ENCODE results near the gene CCDC141.

Gene CCDC141

DNA sequence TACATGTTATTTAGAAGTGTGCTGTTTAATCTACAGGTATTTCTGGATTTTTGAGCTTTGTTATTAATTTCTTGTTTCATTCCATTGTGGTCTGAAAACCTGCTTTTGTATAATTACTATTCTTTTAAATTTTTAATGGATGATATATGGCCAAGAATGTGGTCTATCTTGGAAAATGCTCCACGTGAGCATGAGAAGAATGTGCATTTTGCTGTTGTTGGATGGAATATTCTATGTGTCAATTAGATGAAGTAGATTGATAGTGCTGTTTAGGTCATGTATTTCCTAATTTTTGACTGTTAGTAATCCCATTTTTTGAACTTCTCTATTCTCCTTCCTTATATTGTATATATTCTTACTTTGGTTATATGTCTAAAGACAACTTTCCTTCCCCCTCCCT, 222.8 kb downstream of the CCDC141 start:
- H3K4me2 ChIP-seq (ENCODE audit: low read length), result no peak overlapping the region

DNA sequence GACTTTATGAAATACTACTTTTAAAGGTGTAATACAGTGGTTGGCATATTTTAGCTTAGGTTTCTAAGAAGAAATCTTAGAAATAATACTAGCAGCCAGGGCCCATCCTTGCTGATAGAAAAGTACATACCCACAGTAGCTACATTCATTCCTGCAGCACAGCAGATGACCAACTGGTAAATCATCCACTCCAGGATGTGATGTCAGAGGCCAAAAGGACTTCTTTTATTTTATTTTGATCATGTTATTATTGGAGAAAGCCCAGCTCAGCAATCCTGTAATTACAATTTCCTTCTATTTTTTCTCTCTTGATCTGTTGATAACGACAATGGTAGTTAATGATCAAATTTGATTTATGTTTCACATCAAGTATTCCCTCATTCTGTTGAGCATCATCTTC, 224.8 kb downstream of the CCDC141 start:
- H3K4me1 ChIP-seq (ENCODE audit: control insufficient read depth, low read length), result peaks cover 7% of the 10 kb centered on the region
- H3K4me2 ChIP-seq (ENCODE audit: low read length), result no peak overlapping the region
- no peaks in the 10 kb centered on the region for H3K79me2 ChIP-seq (ENCODE audit: control insufficient read depth, low read length)

More for the DNA sequence above, 222.8 kb downstream of the CCDC141 start:
- no peak for TF ChIP-seq EZH2phosphoT487 (IDR thresholded peaks at IDR 0.05; ENCODE audit: borderline replicate concordance, low read length)
- TF ChIP-seq, protein P1, sequence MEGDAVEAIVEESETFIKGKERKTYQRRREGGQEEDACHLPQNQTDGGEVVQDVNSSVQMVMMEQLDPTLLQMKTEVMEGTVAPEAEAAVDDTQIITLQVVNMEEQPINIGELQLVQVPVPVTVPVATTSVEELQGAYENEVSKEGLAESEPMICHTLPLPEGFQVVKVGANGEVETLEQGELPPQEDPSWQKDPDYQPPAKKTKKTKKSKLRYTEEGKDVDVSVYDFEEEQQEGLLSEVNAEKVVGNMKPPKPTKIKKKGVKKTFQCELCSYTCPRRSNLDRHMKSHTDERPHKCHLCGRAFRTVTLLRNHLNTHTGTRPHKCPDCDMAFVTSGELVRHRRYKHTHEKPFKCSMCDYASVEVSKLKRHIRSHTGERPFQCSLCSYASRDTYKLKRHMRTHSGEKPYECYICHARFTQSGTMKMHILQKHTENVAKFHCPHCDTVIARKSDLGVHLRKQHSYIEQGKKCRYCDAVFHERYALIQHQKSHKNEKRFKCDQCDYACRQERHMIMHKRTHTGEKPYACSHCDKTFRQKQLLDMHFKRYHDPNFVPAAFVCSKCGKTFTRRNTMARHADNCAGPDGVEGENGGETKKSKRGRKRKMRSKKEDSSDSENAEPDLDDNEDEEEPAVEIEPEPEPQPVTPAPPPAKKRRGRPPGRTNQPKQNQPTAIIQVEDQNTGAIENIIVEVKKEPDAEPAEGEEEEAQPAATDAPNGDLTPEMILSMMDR (IDR thresholded peaks at IDR 0.05; ENCODE audit: low read depth, low read length, poor library complexity, severe bottlenecking), result no peak
- Histone ChIP-seq H3K9me2 (replicated peaks; ENCODE audit: control insufficient read depth, low read length) (no peaks in the 10 kb centered on the region), H3K4me3 (ENCODE audit: low read length) (no peak overlapping the region), H4K20me1 (ENCODE audit: control insufficient read depth, insufficient read depth, low read depth, low read length) (no peaks in the 10 kb centered on the region), H3K4me1 (ENCODE audit: control insufficient read depth, low read length) (peaks cover 7% of the 10 kb centered on the region), H3K36me3 (ENCODE audit: control insufficient read depth, low read length) (no peaks in the 10 kb centered on the region), H3K79me2 (ENCODE audit: control insufficient read depth, low read length) (no peaks in the 10 kb centered on the region), H3F3A (ENCODE audit: control insufficient read depth, insufficient read depth) (no peaks in the 10 kb centered on the region), H3K27me3 (ENCODE audit: control insufficient read depth, low read length) (no peaks in the 10 kb centered on the region), H3K9me3 (ENCODE audit: control insufficient read depth, insufficient read depth, low read length) (no peaks in the 10 kb centered on the region), H3K27ac (ENCODE audit: low read depth, low read length) (no peak overlapping the region)

DNA sequence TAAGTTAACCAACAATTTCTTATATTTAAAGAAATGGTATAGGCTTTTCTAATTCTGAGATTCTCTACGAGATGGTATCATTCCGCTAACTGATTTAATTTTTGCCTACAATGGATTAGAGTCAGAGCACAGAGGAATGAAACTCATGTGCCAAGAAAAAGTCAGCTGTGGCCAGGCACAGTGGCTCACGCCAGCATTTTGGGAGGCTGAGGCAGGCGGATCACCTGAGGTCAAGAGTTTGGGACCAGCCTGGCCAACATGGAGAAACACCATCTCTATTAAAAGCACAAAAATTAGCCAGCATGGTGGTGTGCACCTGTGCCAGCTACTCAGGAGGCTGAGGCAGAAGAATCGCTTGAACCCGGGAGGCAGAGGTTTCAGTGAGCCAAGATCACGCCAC, 225.8 kb downstream of the CCDC141 start:
- Histone ChIP-seq H3K9me3 (ENCODE audit: control insufficient read depth, insufficient read depth, low read length) (no peaks in the 10 kb centered on the region), H3K27me3 (ENCODE audit: control insufficient read depth, low read length) (no peaks in the 10 kb centered on the region), H3K79me2 (ENCODE audit: control insufficient read depth, low read length) (no peaks in the 10 kb centered on the region), H3K4me2 (ENCODE audit: low read length) (no peak overlapping the region), H3K4me3 (ENCODE audit: low read length) (no peak overlapping the region), H3K27ac (ENCODE audit: low read depth, low read length) (no peak overlapping the region), H3F3A (ENCODE audit: control insufficient read depth, insufficient read depth) (no peaks in the 10 kb centered on the region), H3K36me3 (ENCODE audit: control insufficient read depth, low read length) (no peaks in the 10 kb centered on the region), H3K9me2 (replicated peaks; ENCODE audit: control insufficient read depth, low read length) (no peaks in the 10 kb centered on the region), H4K20me1 (ENCODE audit: control insufficient read depth, insufficient read depth, low read depth, low read length) (no peaks in the 10 kb centered on the region), H3K4me1 (ENCODE audit: control insufficient read depth, low read length) (peaks cover 1% of the 10 kb centered on the region)
- TF ChIP-seq EZH2phosphoT487 (IDR thresholded peaks at IDR 0.05; ENCODE audit: borderline replicate concordance, low read length), result no peak
- TF ChIP-seq, protein P1 (IDR thresholded peaks at IDR 0.05; ENCODE audit: low read depth, low read length, poor library complexity, severe bottlenecking), result no peak

More for the DNA sequence above, 224.8 kb downstream of the CCDC141 start:
- Histone ChIP-seq H3K9me3 (ENCODE audit: control insufficient read depth, insufficient read depth, low read length) (no peaks in the 10 kb centered on the region), H3K27me3 (ENCODE audit: control insufficient read depth, low read length) (no peaks in the 10 kb centered on the region), H3F3A (ENCODE audit: control insufficient read depth, insufficient read depth) (no peaks in the 10 kb centered on the region), H3K36me3 (ENCODE audit: control insufficient read depth, low read length) (no peaks in the 10 kb centered on the region), H3K4me3 (ENCODE audit: low read length) (no peak overlapping the region), H3K27ac (ENCODE audit: low read depth, low read length) (no peak overlapping the region), H3K9me2 (replicated peaks; ENCODE audit: control insufficient read depth, low read length) (no peaks in the 10 kb centered on the region), H4K20me1 (ENCODE audit: control insufficient read depth, insufficient read depth, low read depth, low read length) (no peaks in the 10 kb centered on the region)
- TF ChIP-seq, protein P1 (IDR thresholded peaks at IDR 0.05; ENCODE audit: low read depth, low read length, poor library complexity, severe bottlenecking), result no peak
- no peak for TF ChIP-seq EZH2phosphoT487 (IDR thresholded peaks at IDR 0.05; ENCODE audit: borderline replicate concordance, low read length)
